ENCODE measurements around the gene TARS2.

GRCh38 chr1:150473659-150474058, 13.6 kb upstream of the TARS2 start:
- no peak for TF ChIP-seq CTCF (IDR thresholded peaks at IDR 0.05)
- no peak for TF ChIP-seq POLR2A (IDR thresholded peaks at IDR 0.05)

All from uterus (tissue), 2 donors.